ENCODE measurements around the gene SV2C. TPM values are rescaled to one million over a fixed set of nuclear protein-coding genes. Genes with fewer than 3 reads are reported as not detected.

SV2C gene
- total RNA-seq, 2 donors from 2014 or later = 0.04 to 0.15 TPM

- H3K27ac ChIP-seq = peak overlapping the region; percentile 49 to 61
Measured at GRCh38 chr5:76402251-76402885, 319.2 kb downstream of the SV2C start.

GRCh38 chr5:76402886-76403765, 319.9 kb downstream of the SV2C start, which contains the start of gene IQGAP2:
Gene IQGAP2, plus strand, starts transcription at chr5:76403285. Its CDS starts 261 bp downstream, at chr5:76403546.
- Histone ChIP-seq H3K27ac (peak within 1 kb of the TSS; percentile 64 to 78), H3K27me3 (no peaks in the 10 kb centered on the region), H3K36me3 (no peaks in the 10 kb centered on the region), H3K4me1 (peaks cover 0 to 24% of the 10 kb centered on the region in 2 donors), H3K9me3 (no peaks in the 10 kb centered on the region), H3K4me3 (peak within 1 kb of the TSS; percentile 37 to 67)
- TF ChIP-seq, protein P1, sequence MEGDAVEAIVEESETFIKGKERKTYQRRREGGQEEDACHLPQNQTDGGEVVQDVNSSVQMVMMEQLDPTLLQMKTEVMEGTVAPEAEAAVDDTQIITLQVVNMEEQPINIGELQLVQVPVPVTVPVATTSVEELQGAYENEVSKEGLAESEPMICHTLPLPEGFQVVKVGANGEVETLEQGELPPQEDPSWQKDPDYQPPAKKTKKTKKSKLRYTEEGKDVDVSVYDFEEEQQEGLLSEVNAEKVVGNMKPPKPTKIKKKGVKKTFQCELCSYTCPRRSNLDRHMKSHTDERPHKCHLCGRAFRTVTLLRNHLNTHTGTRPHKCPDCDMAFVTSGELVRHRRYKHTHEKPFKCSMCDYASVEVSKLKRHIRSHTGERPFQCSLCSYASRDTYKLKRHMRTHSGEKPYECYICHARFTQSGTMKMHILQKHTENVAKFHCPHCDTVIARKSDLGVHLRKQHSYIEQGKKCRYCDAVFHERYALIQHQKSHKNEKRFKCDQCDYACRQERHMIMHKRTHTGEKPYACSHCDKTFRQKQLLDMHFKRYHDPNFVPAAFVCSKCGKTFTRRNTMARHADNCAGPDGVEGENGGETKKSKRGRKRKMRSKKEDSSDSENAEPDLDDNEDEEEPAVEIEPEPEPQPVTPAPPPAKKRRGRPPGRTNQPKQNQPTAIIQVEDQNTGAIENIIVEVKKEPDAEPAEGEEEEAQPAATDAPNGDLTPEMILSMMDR (IDR thresholded peaks at IDR 0.05) = peak in 1 of 2 donors; percentile 72
- DNase-seq (ENCODE audit: low spot score) = no peak

More at GRCh38 chr5:76402251-76402885, 319.2 kb downstream of the SV2C start:
- no peak for DNase-seq (ENCODE audit: low spot score)
- peaks cover 0 to 24% of the 10 kb centered on the region in 2 donors for H3K4me1 ChIP-seq
- H3K27me3 ChIP-seq = no peaks in the 10 kb centered on the region
- TF ChIP-seq, protein P1 (IDR thresholded peaks at IDR 0.05) = no peak
- H3K36me3 ChIP-seq = no peaks in the 10 kb centered on the region
- peak overlapping the region; percentile 37 to 67 for H3K4me3 ChIP-seq
- H3K9me3 ChIP-seq = no peaks in the 10 kb centered on the region
